WI38 (cell line): ENCODE data around the gene STRN4.

ENCODE experiments used
- H3K4me3 ChIP-seq: 2 replicates; pipeline ENCODE4 v1.5.1; 2011; ENCODE audit warnings: low read depth, mild to moderate bottlenecking, control low read depth, low read length
- TF ChIP-seq, protein P1 (sequence below): IDR thresholded peaks from 2 replicates; pipeline ENCODE4 v1.5.1; 2012; ENCODE audit warnings: low read depth, mild to moderate bottlenecking, control low read depth, low read length

STRN4 gene

DNA sequence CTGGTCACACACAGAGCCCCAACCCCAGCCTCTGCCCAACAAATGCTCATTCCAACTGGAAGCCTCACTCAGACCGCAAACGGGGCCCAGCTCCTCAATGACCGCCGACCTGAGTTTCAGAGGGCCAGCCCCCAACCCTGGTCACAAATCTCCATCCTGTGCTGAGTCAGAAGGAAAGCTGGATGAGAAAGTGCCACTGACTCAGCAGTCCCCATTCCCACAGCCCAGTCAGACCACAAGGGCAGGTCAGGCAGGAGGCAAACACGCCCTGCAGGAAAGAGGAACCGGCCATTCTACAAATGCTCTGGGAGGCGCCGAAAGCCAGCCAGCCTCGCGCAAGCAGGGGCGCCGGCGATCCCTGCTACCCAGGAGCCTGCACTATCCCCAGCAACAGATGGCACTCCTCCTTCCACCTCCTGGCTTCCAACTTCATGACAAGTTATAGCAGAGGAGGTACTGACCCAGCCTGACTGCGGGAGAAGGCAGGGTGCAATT lies 15.2 kb downstream of the STRN4 start:
- TF ChIP-seq, protein P1, sequence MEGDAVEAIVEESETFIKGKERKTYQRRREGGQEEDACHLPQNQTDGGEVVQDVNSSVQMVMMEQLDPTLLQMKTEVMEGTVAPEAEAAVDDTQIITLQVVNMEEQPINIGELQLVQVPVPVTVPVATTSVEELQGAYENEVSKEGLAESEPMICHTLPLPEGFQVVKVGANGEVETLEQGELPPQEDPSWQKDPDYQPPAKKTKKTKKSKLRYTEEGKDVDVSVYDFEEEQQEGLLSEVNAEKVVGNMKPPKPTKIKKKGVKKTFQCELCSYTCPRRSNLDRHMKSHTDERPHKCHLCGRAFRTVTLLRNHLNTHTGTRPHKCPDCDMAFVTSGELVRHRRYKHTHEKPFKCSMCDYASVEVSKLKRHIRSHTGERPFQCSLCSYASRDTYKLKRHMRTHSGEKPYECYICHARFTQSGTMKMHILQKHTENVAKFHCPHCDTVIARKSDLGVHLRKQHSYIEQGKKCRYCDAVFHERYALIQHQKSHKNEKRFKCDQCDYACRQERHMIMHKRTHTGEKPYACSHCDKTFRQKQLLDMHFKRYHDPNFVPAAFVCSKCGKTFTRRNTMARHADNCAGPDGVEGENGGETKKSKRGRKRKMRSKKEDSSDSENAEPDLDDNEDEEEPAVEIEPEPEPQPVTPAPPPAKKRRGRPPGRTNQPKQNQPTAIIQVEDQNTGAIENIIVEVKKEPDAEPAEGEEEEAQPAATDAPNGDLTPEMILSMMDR = no peak
- H3K4me3 ChIP-seq = no peak overlapping the region

DNA sequence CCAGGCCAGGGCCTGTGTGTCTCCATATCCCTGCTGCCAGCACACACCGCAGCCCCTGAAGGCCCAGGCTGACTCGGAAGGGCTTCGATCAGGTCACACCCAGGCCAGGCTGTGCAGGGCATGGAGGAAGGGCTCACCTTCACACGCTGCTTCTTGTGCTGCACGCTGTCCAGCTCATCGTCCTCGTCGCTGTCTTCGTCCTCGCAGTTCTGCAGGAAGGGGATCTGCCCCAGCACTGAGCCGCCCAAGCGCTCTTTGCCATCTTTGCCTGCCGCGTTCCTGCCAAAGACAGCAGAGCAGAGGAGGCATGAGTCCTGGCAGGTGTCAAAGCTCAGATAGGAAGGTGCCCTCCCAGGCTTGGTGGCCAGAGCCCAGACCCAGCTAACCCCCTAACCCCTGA lies 15.7 kb downstream of the STRN4 start:
- TF ChIP-seq, protein P1 = no peak
- no peak overlapping the region for H3K4me3 ChIP-seq

DNA sequence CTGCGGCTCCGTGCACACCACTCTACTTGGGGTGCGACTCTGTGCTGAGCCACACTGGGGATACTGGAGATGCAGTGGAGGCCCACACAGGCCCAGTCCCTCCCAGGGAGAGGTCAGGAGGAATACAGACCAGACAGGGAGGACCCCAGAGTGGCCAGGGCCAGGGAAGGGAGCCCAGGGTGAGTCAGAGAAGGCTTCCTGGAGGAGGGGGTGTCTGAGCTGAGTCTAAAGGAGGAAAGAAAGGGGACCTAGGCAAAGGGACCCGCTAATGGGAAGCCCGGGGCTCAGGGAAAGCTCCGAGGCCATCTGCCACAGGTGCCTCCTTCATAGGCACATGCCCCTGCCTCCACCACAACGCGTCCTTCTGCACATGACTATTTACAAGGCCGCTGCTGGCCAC lies 16.1 kb downstream of the STRN4 start:
- H3K4me3 ChIP-seq = no peak overlapping the region
- TF ChIP-seq, protein P1 = no peak

DNA sequence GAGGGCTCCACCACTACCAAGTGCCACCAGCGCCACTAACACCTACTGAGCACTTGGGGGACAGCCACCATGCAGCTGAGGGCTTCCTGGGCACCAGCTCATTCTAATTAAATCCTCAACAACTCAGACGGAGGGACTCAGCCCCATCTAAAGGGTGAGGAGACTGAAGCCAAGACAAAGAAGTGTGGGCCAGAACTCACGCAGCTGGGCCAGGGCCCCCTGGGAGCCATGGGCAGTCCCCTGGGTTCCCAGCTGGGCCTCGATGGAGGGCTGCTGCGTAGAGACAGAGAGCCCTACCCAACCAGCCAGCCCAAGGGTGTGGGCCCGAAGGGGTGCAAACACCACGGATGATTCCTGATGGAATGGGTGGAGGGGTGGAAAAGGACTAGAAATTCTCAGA lies 16.6 kb downstream of the STRN4 start:
- H3K4me3 ChIP-seq = no peak overlapping the region
- TF ChIP-seq, protein P1 = no peak

DNA sequence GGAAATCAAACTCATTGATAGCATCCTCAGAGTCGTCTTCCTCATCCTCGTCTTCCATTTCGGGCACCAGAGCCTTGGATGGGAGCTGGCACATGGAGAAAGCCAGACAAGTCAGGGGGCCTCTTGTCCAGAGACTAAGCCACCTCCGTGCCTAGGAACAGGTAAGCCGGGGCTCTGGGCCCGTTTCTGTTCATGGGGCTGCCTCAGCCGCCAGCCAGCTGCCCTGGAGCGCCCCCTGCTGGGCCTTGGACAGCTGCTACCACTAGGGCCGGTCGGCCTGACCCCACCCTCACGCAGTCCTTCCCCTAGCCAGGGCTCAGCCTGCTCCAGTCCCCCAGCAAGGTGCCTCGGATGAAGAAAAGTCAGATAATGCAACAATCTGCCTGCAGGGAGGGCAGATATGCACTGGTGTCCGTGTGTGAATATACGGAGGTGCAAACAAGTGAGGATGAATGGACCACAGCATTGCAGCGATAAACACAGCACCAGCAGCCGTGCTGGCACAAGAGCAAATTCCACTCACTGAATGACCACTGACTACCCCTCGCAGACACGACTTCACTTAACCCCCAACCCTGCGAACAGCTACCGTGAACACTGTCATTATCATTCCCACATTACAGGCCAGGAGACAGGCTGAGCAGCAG lies 17.4 kb downstream of the STRN4 start:
- H3K4me3 ChIP-seq = no peak overlapping the region
- TF ChIP-seq, protein P1 = peak; percentile 96

DNA sequence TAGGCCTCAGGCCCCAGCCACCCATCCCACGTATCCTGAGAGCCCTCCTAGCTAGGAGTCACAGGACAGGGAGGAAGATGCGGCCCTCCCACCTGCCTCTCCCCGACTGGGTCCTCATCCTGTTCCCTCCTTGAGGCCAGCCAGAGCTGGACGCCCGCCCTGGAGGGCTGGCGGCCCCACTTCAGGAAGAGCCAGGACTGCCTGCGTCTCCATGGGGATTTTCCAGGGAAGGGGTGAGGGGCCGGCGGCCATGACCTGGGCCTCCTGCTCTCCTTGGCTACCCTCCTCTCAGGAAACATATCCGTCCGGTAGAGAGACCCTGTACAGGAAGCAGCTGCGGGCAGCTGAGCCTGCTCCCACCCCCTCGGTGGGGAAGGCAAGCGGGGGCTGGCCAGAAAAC lies 18.0 kb downstream of the STRN4 start:
- H3K4me3 ChIP-seq = no peak overlapping the region
- TF ChIP-seq, protein P1 = no peak

DNA sequence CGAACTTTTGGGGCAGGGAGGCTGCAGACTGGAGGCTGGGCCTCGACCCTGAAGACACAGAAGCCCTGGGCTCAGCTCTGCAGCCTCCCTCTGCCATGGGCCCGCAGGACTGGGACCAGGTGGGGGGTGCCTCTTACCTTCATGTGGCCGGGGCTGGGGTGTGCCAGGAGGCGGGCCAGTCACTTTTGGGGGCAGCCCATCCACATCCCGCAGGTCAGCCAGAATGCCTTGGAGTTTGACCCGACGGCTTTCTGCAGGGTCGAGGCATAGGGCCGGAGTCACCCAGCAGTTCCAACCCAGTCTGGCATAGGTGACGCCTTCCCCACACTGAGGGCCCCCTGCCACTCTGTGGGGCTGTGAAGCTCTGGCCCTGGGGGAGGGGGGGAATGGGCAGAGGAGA lies 18.5 kb downstream of the STRN4 start:
- TF ChIP-seq, protein P1 = no peak
- no peak overlapping the region for H3K4me3 ChIP-seq
